ENCODE measurements around the gene FOXD4.
"Not testable (repeated sequence)": the region's sequence is repeated elsewhere in the genome, so short reads cannot be mapped to it uniquely, and the experiment has no call there.

DNA sequence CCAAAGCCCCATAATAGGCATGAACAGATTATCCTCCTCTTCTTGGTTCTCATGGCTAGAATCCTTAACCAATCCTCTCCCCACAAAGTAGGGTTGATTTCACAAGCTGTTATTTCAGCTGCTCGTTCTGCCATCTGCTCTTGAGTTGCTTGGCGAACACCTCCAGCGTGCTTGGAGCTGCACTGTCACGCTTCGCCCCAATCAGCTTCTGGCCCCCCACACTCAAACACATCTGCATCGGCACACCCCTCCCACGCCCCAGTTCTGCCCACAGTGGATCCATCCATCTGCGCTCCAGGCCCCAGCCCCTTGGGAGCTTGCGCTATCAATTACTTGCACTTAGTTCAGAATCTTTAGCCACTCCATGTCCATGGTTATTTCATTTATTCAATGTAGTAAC lies 17.8 kb downstream of the FOXD4 start:
- TF ChIP-seq, protein P1, sequence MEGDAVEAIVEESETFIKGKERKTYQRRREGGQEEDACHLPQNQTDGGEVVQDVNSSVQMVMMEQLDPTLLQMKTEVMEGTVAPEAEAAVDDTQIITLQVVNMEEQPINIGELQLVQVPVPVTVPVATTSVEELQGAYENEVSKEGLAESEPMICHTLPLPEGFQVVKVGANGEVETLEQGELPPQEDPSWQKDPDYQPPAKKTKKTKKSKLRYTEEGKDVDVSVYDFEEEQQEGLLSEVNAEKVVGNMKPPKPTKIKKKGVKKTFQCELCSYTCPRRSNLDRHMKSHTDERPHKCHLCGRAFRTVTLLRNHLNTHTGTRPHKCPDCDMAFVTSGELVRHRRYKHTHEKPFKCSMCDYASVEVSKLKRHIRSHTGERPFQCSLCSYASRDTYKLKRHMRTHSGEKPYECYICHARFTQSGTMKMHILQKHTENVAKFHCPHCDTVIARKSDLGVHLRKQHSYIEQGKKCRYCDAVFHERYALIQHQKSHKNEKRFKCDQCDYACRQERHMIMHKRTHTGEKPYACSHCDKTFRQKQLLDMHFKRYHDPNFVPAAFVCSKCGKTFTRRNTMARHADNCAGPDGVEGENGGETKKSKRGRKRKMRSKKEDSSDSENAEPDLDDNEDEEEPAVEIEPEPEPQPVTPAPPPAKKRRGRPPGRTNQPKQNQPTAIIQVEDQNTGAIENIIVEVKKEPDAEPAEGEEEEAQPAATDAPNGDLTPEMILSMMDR (optimal IDR thresholded peaks at IDR 0.05 in 1 of 3, IDR thresholded peaks at IDR 0.05 in 1 of 3, conservative IDR thresholded peaks at IDR 0.05 in 1 of 3; ENCODE audit: extremely low read depth in 1 of 3, insufficient read depth in 2 of 3, low read length in 3 of 3): not testable (repeated sequence)
- TF ChIP-seq EZH2 (IDR thresholded peaks at IDR 0.05; ENCODE audit: low read length): not testable (repeated sequence)

Data from keratinocyte (primary cell).